ENCODE data around the gene ACOX3. TPM values are rescaled to one million over a fixed set of nuclear protein-coding genes. Genes with fewer than 3 reads are reported as not detected.

ACOX3 gene
- total and polyA plus RNA-seq, 10 of the 15 experiments (the other 5 are each of a cell fraction or from before 2014, with no cell fraction given): 2.0 to 24.5 (median 14.0) TPM

DNA sequence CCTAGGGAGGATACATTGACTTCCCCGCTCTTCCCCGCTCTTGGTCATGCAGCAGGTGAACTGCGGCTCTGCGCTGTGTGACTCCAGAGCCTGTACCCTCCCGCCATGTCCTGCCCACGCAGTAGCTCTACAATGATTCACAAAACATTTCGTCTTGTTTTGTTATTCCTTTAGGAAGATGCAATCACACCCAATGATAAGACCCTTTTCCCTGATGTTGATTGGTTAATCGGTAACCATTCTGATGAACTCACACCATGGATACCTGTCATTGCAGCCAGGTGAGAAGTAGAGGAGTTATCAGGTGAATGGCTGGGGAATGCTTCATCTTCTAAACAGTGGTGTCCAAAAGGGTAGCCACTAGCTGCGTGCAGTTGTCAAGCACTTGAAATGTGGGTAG is 23.3 kb upstream of the ACOX3 start:
- over 99% methylated on average over 9 of the region's 9 CpGs for WGBS (ENCODE audit: insufficient coverage, insufficient replicate concordance, low lambda C conversion rate, missing lambda C conversion rate)
- H2AFZ ChIP-seq (ENCODE audit: control insufficient read depth, low read depth, low read length): no peak overlapping the region
- CTCF ChIA-PET: interaction anchor here (0.8 kb wide), 1 partner anchor 104 kb away, joined by 3 read pairs; no protein-coding TSS in a partner anchor
- POLR2A ChIA-PET: no interaction called here
- H3K4me1 ChIP-seq (ENCODE audit: control insufficient read depth, insufficient read depth, low read length): no peaks in the 10 kb centered on the region
- H3K4me3 ChIP-seq: no peak overlapping the region
- H3K9me3 ChIP-seq (replicated peaks; ENCODE audit: control insufficient read depth, insufficient read depth, low read length): no peaks in the 10 kb centered on the region
- H3K79me2 ChIP-seq (ENCODE audit: control insufficient read depth, insufficient read depth, low read length): no peaks in the 10 kb centered on the region
- RAD21 ChIA-PET (ENCODE audit: unreplicated experiment): no interaction called here
- FAIRE-seq (no peak), ATAC-seq (no peak), DNase-seq (ENCODE audit: low read depth, low spot score) (no peak)
- intact Hi-C loops (cut with micrococcal nuclease; ENCODE audit: unreplicated experiment): no loop called here
- peaks cover 7% of the 10 kb centered on the region in 2 experiments for H3K36me3 ChIP-seq (ENCODE audit: control insufficient read depth in 2 of 2, insufficient read depth in 2 of 2, low read length in 1 of 2)
- H3K27me3 ChIP-seq (replicated peaks in 1 of 2; ENCODE audit: control insufficient read depth in 2 of 2, insufficient read depth in 2 of 2, low read length in 1 of 2): no peaks in the 10 kb centered on the region
- BruUV-seq (replicated peaks): no TSS peak
- no peak overlapping the region for H3K9ac ChIP-seq (ENCODE audit: control insufficient read depth, insufficient read depth, low read length)
- no peak overlapping the region for H3K4me2 ChIP-seq (ENCODE audit: control insufficient read depth, insufficient read depth)
- SMC1A ChIA-PET (ENCODE audit: uncharacterized antibody, unreplicated experiment): no interaction called here
- in situ Hi-C loops (cut with MboI): loop anchor here (5.0 kb wide), 1 partner anchor 133 kb away; no protein-coding TSS in a partner anchor
- no peaks in the 10 kb centered on the region; the same call in 1 of the 2 replicates for H4K20me1 ChIP-seq (ENCODE audit: control insufficient read depth, insufficient read depth)
- no peak overlapping the region for H3K27ac ChIP-seq (ENCODE audit: control insufficient read depth, insufficient read depth)
- TF ChIP-seq CEBPB (IDR thresholded peaks at IDR 0.05; ENCODE audit: borderline replicate concordance in 1 of 2, low read depth in 2 of 2, low read length in 2 of 2) (no peak), CREM (IDR thresholded peaks at IDR 0.05; ENCODE audit: low read depth) (no peak), TARDBP (IDR thresholded peaks at IDR 0.05; ENCODE audit: borderline replicate concordance) (no peak), FOXM1 (IDR thresholded peaks at IDR 0.05; ENCODE audit: low read depth, low read length) (no peak), EP300 (IDR thresholded peaks at IDR 0.05; ENCODE audit: borderline replicate concordance in 1 of 2, control insufficient read depth in 1 of 2, low read depth in 2 of 2, low read length in 2 of 2) (no peak), ZBED1 (IDR thresholded peaks at IDR 0.05; ENCODE audit: borderline replicate concordance) (no peak), NFYB (IDR thresholded peaks at IDR 0.05; ENCODE audit: insufficient read depth, low read depth, low read length) (no peak), RELA (IDR thresholded peaks at IDR 0.05; ENCODE audit: borderline replicate concordance, partially characterized antibody) (no peak), SREBF1 (IDR thresholded peaks at IDR 0.05; ENCODE audit: low read length) (no peak), LARP7 (IDR thresholded peaks at IDR 0.05) (no peak), NR2F1 (conservative IDR thresholded peaks at IDR 0.05) (no peak), BMI1 (IDR thresholded peaks at IDR 0.05; ENCODE audit: borderline replicate concordance) (no peak)
- TF ChIP-seq, protein P1, sequence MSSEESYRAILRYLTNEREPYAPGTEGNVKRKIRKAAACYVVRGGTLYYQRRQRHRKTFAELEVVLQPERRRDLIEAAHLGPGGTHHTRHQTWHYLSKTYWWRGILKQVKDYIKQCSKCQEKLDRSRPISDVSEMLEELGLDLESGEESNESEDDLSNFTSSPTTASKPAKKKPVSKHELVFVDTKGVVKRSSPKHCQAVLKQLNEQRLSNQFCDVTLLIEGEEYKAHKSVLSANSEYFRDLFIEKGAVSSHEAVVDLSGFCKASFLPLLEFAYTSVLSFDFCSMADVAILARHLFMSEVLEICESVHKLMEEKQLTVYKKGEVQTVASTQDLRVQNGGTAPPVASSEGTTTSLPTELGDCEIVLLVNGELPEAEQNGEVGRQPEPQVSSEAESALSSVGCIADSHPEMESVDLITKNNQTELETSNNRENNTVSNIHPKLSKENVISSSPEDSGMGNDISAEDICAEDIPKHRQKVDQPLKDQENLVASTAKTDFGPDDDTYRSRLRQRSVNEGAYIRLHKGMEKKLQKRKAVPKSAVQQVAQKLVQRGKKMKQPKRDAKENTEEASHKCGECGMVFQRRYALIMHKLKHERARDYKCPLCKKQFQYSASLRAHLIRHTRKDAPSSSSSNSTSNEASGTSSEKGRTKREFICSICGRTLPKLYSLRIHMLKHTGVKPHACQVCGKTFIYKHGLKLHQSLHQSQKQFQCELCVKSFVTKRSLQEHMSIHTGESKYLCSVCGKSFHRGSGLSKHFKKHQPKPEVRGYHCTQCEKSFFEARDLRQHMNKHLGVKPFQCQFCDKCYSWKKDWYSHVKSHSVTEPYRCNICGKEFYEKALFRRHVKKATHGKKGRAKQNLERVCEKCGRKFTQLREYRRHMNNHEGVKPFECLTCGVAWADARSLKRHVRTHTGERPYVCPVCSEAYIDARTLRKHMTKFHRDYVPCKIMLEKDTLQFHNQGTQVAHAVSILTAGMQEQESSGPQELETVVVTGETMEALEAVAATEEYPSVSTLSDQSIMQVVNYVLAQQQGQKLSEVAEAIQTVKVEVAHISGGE (CRISPR knock-in tag; IDR thresholded peaks at IDR 0.05): no peak
- TF ChIP-seq, protein P2, sequence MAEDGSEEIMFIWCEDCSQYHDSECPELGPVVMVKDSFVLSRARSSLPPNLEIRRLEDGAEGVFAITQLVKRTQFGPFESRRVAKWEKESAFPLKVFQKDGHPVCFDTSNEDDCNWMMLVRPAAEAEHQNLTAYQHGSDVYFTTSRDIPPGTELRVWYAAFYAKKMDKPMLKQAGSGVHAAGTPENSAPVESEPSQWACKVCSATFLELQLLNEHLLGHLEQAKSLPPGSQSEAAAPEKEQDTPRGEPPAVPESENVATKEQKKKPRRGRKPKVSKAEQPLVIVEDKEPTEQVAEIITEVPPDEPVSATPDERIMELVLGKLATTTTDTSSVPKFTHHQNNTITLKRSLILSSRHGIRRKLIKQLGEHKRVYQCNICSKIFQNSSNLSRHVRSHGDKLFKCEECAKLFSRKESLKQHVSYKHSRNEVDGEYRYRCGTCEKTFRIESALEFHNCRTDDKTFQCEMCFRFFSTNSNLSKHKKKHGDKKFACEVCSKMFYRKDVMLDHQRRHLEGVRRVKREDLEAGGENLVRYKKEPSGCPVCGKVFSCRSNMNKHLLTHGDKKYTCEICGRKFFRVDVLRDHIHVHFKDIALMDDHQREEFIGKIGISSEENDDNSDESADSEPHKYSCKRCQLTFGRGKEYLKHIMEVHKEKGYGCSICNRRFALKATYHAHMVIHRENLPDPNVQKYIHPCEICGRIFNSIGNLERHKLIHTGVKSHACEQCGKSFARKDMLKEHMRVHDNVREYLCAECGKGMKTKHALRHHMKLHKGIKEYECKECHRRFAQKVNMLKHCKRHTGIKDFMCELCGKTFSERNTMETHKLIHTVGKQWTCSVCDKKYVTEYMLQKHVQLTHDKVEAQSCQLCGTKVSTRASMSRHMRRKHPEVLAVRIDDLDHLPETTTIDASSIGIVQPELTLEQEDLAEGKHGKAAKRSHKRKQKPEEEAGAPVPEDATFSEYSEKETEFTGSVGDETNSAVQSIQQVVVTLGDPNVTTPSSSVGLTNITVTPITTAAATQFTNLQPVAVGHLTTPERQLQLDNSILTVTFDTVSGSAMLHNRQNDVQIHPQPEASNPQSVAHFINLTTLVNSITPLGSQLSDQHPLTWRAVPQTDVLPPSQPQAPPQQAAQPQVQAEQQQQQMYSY (CRISPR knock-in tag; IDR thresholded peaks at IDR 0.05): no peak
- TF ChIP-seq, protein P3, sequence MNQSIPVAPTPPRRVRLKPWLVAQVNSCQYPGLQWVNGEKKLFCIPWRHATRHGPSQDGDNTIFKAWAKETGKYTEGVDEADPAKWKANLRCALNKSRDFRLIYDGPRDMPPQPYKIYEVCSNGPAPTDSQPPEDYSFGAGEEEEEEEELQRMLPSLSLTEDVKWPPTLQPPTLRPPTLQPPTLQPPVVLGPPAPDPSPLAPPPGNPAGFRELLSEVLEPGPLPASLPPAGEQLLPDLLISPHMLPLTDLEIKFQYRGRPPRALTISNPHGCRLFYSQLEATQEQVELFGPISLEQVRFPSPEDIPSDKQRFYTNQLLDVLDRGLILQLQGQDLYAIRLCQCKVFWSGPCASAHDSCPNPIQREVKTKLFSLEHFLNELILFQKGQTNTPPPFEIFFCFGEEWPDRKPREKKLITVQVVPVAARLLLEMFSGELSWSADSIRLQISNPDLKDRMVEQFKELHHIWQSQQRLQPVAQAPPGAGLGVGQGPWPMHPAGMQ (IDR thresholded peaks at IDR 0.05; ENCODE audit: borderline replicate concordance): no peak
- TF ChIP-seq, protein P4, sequence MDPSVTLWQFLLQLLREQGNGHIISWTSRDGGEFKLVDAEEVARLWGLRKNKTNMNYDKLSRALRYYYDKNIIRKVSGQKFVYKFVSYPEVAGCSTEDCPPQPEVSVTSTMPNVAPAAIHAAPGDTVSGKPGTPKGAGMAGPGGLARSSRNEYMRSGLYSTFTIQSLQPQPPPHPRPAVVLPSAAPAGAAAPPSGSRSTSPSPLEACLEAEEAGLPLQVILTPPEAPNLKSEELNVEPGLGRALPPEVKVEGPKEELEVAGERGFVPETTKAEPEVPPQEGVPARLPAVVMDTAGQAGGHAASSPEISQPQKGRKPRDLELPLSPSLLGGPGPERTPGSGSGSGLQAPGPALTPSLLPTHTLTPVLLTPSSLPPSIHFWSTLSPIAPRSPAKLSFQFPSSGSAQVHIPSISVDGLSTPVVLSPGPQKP (IDR thresholded peaks at IDR 0.05; ENCODE audit: low read depth, low read length): no peak
